Hippocampal formation (tissue), 2 donors: Measurements from ENCODE around the gene TRIM4.
"Not testable (repeated sequence)": the region's sequence is repeated elsewhere in the genome, so short reads cannot be mapped to it uniquely, and the experiment has no call there.

Experiments used
- DNase-seq, 2 donors: peaks; one replicate each; lab custom pipeline; 2025; lab: John Stamatoyannopoulos, UW

TRIM4 gene, protein sequence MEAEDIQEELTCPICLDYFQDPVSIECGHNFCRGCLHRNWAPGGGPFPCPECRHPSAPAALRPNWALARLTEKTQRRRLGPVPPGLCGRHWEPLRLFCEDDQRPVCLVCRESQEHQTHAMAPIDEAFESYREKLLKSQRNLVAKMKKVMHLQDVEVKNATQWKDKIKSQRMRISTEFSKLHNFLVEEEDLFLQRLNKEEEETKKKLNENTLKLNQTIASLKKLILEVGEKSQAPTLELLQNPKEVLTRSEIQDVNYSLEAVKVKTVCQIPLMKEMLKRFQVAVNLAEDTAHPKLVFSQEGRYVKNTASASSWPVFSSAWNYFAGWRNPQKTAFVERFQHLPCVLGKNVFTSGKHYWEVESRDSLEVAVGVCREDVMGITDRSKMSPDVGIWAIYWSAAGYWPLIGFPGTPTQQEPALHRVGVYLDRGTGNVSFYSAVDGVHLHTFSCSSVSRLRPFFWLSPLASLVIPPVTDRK

DNA sequence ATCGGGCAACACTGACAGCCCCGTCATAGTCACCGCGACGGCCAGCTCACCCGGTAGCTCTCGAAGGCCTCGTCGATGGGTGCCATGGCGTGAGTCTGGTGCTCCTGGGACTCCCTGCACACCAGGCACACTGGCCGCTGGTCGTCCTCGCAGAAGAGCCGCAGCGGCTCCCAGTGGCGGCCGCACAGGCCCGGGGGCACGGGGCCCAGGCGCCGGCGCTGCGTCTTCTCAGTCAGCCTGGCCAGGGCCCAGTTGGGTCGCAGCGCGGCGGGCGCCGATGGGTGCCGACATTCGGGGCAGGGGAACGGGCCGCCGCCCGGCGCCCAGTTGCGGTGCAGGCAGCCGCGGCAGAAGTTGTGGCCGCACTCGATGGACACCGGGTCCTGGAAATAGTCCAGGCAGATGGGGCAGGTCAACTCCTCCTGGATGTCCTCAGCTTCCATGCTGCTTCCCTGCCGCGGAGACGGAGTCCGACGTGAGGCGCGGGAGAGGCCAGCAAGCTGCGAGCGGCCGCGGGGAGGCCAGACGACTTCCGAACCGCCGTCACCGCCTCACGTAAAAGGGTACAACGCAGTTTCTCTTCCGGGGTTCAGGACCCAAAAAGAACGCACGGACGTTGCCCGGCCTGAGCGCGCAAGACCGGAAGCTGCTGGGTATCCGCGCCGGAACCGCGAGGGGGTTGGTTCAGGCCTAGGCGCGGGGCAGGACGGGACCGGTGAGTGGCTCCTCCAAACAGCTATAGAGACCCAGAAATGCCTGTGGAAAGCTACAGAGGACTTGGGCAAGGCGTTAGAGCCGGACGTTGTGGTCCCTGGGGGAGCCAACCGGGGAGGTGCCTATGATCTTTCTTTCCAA, at the start of gene TRIM4:
Gene TRIM4, minus strand, starts transcription at position 572 of the 855 bp plus-strand sequence. Its CDS starts 129 bp downstream, at position 443.
- peak; percentile 81 to 90 for DNase-seq

DNA sequence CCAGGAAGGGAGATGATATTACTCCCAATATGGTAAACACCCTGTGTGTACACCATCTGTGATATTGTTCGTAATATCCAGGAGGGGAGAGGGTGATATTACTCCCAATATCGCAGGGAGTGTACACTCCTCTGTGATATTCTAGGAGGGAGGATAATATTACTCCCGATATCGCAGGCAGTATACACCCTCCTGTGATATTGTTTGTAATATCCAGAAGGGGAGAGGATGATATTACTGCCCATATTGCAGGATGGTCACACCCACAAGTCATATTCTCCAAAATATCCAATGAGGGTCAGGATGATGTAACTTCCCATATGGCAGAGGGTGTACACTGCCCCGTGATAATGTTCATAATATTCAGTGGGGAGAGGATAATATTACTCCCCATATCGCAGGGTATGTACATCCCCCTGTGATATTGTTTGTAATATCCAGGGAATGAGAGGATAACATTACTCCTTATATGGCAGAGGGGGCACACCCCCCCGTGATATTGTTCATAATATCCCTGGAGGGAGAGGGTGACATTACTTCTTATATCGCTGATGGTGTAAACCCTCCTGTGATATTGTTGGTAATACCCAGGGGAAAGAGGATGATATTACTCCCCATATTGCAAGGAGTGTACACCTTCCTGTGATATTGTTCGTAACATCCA, 39.4 kb upstream of the TRIM4 start:
- no peak for DNase-seq

DNA sequence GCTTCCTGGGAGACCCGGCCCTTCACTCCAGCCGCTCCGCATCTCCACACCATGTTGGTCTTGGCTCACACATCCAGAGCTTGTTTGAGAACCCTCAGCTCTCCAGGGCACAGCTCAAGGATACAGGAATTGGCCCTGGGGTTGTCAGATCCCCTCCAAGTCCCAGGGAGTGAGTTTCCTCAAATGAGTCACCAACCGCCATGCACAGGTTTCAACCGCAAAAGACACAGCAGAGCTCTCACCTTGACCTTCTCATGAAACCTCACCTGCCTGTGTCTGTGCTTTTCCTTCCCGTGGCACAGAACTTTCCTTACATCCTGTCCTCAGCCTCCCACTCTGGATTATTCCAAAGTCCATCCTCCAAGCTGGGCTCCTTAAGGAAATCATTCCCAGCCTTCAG, 35.9 kb upstream of the TRIM4 start:
- DNase-seq = no peak

DNA sequence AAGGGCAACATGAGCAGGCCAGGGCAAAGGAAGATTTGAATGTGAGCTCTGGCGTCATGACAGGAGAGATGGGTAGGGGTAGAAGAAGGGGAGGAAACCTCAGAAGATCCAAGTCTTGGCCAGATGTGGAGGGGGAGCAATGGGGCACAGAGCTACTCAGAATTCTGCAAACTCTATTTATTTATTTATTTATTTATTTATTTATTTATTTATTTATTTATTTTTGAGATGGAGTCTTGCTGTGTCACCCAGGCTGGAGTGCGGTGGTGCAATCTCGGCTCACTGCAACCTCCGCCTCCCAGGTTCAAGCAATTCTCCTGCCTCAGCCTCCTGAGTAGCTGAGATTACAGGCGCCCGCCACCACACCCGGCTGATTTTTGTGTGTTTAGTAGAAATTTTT, 35.3 kb upstream of the TRIM4 start:
- DNase-seq = not testable (repeated sequence)

DNA sequence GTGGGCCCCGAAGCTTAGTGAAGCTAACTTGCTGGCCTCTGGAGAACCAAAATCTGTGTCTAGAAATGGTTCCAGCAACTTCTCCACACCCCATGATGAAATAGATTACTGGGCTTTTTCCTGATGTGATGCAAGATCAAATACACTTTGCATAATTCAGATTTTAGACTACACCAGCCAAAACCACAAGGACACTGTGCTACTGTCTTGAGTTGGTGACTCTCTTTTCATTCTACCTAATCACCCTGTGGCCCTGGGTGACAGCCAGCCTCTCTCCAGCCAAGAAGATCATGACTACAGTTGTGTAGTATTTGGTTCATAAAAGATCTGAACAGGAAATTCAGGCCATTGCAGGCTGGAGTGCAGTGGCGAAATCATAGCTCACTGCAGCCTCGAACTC, 34.3 kb upstream of the TRIM4 start:
- no peak for DNase-seq

DNA sequence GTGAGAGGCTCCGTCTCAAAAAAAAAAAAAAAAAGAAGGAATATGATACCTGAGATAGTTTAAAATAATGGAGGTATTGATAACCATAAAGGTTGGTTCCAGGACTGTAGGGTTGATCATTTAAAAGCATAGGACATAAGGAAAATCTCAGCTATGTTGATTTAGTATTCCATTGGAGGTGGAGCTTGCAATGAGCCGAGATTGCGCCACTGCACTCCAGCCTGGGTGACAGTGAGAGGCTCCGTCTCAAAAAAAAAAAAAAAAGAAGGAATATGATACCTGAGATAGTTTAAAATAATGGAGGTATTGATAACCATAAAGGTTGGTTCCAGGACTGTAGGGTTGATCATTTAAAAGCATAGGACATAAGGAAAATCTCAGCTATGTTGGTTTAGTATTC, 33.3 kb upstream of the TRIM4 start:
- DNase-seq = not testable (repeated sequence)

DNA sequence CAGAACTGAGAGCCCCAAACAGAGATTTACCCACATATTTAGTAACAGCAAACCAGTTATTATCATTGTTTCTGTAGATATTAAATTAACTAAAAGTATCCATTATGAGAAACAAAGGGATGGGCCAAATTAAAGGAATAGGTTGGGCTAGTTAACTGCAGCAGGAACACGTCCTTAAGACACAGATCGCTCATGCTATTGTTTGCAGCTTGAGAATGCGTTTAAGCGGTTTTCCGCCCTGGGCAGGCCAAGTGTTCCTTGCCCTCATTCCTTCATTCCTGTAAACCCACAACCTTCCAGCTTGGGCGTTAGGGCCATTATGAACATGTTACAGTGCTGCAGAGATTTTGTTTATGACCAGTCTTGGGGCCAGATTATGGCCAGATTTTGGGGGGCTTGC, 31.5 kb upstream of the TRIM4 start:
- not testable (repeated sequence) for DNase-seq

DNA sequence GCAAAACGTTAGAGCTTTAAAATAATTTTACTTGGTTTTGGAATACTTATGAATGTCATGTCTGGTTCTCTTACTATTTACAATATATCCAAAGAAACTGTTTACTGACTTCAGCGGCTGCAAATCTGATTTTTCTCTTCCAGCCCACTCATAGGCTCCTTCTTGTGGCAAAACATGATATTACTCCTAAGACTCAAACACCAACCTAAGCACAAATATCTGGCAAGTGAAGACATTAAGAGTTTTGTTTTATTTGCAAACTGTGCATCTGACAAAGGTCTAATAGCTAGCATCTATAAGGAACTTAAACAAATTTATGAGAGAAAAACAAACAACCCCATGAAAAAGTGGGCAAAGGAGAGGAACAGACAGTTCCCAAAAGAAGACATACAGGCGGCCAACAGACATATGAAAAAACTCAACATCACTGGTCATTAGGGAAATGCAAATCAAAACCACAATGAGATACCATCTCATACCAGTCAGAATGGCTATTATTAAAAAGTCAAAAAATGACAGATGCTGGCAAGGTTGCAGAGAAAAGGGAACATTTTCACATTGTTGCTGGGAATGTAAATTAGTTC, 30.4 kb upstream of the TRIM4 start:
- no peak for DNase-seq

DNA sequence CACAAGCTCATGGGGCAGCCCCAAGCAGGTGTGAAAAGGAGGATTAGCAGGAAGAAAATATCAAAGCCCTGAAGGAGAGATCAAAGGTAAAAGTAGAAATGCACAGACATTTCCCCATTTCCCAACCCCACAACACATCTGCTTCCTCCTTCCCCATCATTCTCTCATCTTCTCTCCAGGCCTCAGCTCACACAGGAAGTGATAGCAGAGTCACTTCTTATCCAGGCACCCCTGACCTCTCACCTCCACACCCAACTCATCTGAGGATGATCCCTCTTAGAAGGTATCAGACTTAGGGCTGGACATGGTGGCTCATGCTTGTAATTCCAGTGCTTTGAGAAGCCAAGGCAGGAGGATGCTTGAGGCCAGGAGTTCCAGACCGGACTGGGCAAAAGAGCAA, 28.3 kb upstream of the TRIM4 start:
- no peak for DNase-seq

DNA sequence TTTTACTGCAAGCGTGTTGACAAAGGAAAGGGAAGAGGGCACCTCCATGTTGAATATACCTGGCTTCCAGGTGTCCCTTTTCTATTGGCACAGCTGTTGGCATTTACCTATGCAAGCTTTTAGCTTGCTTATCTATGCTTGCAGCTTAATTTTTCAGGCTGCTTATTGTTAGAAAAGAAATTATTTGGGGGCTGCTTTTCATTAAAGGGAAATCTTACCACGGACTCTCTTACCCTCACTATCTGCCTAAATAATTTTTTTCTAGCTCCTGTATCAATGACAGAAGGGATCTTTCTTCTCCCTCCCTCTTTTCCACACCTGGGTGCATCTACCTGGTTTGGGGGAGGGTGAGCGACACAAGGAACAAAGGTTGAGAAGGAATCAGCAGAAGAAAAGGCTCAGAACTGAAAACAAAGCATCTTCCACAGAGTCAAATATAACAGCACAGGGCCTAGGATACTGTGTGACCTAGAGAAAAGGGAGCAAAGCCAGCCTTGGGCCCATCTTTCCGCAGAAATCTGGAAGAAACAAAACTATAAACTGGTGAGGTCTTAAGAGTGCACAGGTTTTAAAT, 25.3 kb upstream of the TRIM4 start:
- DNase-seq = no peak

DNA sequence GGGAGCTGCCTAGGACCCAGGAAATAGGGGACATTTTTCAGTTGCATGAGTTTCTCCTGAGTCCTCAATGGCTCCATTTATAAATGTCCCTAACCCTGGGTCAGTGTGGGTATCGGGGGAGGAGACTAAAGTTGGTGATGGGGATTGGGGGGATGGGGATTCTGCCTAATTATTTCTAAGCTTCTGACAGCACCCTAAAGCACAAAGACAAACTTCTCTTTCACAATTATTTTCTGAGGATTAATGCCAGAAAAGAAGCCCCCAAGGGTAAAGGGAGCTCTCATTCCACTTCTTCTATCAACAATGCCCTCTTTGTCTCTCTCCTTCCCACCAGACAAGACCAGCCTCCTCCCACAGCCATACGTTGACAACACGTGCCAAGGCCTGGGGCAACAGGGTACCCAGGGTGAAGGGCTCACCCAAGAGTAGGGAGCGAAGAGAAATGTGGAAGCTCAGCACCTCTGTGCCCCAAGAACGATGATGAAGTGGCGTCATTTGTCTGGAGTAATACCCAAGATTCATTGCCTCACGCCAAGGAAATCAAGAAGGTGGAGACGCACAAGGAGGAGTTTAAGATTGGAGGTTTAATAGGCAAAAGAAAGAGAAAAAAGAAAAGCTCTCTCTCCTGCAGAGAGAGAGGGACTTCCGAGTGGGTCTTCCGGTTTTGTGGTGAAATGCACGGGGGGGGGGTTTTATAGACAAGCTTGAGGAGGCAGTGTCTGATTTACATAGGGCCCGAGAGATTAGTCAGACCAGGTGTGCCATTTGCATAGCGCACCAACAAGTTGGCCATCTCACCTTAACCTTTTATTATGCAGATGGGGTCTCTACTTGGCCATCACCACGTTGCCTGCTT, 24.5 kb upstream of the TRIM4 start:
- DNase-seq = no peak

DNA sequence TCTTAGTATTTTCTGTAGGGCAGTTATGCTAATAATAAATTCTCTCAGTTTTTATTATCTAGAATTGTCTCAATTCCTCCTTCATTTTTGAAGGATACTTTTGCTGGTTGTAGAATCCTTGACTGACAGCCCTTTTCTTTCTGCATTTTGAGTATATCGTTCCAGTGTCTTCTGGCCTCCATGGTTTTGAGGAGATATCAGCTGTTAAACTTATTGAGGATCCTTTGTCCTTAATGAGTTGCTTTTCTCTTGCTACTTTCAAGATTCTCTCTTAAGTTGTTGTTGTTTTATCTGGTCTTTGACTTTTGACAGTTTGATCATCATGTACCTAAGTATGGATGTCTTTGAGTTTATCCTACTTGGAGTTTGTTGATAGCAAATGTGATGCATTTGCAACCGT, 19.0 kb upstream of the TRIM4 start:
- no peak for DNase-seq

DNA sequence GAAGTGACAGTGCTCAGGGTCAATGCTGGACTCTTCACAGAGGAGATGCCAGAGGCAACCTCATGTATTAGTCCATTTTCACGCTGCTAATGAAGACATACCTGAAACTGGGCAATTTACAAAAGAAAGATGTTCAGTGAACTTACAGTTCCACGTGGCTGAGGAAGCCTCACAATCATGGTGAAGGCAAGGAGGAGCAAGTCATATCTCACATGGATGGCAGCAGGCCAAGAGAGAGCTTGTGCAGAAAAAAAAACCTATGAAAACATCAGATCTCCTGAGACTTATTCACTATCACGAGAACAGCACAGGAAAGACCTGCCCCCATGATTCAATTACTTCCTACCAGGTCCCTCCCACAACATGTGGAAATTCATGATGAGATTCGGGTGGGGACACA, 15.7 kb upstream of the TRIM4 start:
- DNase-seq = not testable (repeated sequence)

DNA sequence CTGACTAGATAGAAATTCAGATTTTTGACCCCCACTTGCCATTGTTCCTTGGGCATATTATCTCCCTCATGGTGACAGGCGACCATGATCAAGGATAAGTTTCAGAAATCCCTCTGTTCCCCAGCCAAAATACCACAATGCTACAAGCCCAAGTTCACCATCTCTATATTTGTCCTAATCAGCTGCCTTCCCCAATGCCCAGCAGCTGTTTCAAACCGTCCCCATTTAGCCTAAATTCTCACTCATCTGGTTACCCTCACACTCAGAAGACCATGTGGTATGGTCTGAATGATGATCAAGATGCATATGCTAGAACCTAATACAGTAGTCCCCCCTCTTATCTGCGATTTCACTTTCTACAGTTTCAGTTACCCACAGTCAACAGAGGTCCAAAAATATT, 11.0 kb upstream of the TRIM4 start:
- DNase-seq = no peak

DNA sequence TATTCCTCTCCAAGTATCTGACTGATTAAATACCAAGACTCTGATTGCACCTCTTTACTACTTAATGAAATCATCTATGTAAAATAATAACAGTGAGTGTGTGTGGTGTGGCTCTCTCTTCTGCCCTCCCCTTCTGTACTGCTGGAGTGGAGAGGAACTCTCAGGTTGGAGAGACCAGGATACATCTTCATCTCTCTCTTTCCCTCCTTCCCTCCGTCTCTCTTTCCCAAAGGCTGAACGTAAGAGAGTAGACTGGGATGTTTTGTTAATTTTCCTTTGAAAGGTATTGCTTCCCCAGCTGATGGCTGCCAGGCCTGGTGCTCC, 10.4 kb upstream of the TRIM4 start:
- DNase-seq = no peak

DNA sequence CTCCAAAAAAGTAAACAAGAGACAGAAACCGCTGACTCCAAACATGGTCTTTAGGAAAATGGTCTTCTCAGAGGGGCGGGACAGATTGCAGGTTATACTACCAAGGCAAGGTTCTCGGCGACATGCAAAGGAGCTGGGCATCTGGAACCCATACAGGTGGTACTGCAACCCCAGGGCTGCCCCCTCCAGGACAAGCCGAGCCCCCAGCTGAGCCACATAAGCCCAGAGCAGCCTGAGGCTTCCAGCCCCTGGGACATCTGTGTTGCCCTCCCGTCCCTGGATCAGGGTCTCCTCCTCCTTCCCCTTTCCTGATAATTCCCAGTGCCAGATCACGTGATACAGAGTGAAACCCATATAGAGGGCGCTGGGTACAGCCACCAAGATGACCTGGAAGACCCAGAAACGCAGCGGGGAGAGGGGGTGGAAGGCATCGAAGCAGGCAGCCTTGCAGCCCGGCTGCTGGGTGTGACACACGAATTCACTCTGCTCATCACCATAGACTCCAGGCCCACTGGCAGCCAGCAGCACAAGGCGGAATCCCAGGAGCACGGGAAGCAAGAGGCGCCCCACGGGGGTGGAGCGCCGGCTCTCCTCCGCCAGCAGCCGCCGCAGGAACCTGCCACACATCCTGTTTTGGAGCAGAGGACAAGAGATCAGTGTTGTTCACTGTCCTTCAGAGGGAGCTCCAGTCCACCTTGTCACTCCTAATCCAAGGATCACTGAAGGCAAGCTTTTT, 9.8 kb upstream of the TRIM4 start, which contains the start of gene GJC3:
Gene GJC3, minus strand, starts transcription at position 627 of the 736 bp plus-strand sequence. Its CDS starts 0 bp downstream, at position 627.
- peak; percentile 8 to 11 for DNase-seq

DNA sequence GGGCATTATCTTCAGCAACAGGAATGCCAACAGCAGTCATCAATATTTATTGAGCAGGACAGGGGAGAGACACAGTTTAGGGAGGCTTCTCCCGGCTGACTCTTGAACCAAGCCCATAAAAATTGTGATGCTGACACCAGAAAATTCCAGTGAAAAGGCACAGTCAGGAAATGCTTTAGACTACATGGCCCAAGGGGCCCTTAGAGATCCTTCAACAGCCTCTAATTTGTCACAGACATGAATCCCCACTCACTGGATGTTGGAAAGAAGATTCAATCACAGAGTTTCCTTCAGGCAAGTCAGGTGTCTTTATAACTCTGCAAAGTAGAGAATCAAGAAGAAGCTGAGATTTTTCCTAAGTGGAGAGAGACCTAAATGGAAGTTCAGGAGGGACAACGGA, 8.9 kb upstream of the TRIM4 start:
- no peak for DNase-seq

DNA sequence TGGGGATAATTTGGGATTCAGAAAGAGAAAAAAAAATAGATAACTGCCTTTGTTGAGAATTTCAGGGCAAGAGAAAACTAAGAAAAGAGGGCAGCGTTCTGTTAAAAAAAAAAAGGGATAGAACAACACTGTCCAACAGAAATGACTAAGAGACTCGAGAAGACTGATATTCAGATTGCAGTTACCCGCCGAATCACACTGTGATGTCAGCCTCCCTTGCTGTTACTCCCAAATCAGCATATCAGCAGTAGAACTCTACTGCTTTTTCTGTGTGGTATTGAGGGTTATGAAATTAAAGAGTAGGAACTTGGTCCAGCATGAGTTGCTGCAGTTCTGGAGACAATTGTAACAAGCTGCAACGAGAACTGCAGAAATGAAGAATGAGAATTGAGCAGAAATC, 8.2 kb upstream of the TRIM4 start:
- no peak for DNase-seq

DNA sequence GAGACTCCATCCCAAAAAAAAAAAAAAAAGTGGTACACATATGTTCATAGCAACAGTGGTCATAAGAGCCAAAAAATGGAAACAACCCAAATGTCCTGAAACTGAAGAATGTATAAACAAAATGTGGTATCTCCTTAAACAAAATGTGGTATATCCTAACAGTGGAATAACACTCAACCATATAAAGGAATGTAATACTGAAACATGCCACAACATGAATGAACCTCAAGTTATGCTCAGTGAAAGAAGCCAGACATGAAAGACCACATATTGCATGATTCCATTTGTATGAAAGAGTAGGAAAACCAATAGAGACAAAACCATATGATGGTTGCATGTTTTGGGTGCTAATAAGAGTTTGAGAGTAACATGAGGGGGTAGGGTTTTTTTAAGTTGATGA, 7.0 kb upstream of the TRIM4 start:
- DNase-seq = no peak

DNA sequence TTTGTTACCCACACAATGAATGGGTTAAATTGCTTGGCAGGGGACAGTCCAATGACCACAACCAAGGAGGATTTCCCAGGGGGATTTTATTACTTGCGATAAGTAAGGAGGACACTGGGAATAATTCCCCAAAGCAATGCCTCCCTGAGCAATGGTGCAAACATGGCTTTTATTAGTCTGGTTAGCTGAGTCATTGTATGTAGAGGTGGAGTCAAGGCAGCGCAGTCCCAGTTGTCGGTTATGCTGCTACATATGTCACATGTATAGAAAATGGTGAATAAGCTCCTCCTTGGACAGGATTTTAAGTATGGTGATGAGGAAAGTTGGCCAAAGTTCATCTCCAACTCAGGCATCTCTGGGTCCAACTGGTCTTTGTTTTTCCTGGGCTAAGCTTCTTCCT, 3.9 kb upstream of the TRIM4 start:
- no peak for DNase-seq
